Suprapubic skin (tissue), 4 donors: ENCODE results near the gene C6orf15. TPM values are rescaled to one million over a fixed set of nuclear protein-coding genes. Genes with fewer than 3 reads are reported as not detected.

ENCODE experiments used
- DNase-seq, 2 donors: peaks; one replicate each; pipeline ENCODE4 v3.0.0-alpha.2; 2019; ENCODE audit warnings: low spot score in 2 of 2
- H3K27ac ChIP-seq: fragments of 200-600 bp; sonication (generic); one replicate; pipeline ENCODE4 v1.5.1; 2019
- H3K27me3 ChIP-seq: fragments of 200-600 bp; sonication (generic); one replicate; pipeline ENCODE4 v1.5.1; 2019
- H3K36me3 ChIP-seq: fragments of 200-600 bp; sonication (generic); one replicate; pipeline ENCODE4 v1.5.1; 2019
- H3K4me1 ChIP-seq: fragments of 200-600 bp; sonication (generic); one replicate; pipeline ENCODE4 v1.5.1; 2019
- H3K4me3 ChIP-seq: fragments of 200-600 bp; sonication (generic); one replicate; pipeline ENCODE4 v1.5.1; 2019; ENCODE audit warnings: mild to moderate bottlenecking
- H3K9me3 ChIP-seq: fragments of 200-600 bp; sonication (generic); one replicate; pipeline ENCODE4 v1.5.1; 2019
- CTCF ChIP-seq, 2 donors: fragments of 200-600 bp in 1 of 2; fragments of 450-650 bp in 1 of 2; sonication (generic) in 1 of 2; IDR thresholded peaks; one replicate each; pipeline ENCODE4 v1.5.1; 2016 to 2019; ENCODE audit warnings: antibody characterized with exemption in 2 of 2, mild to moderate bottlenecking in 1 of 2, moderate library complexity in 1 of 2
- EP300 ChIP-seq: sonication (generic); formaldehyde crosslinking; IDR thresholded peaks from one replicate; pipeline ENCODE4 v1.6.1; 2017; ENCODE audit warnings: antibody characterized with exemption
- POLR2A ChIP-seq, 2 donors: fragments of 450-650 bp; IDR thresholded peaks; one replicate each; pipeline ENCODE4 v1.6.1; 2017; ENCODE audit warnings: antibody characterized with exemption in 2 of 2, mild to moderate bottlenecking in 2 of 2, moderate library complexity in 2 of 2
- POLR2AphosphoS5 ChIP-seq, 3 donors: sonication (generic); formaldehyde crosslinking; IDR thresholded peaks; one replicate each; pipeline ENCODE4 v1.6.1; 2017; ENCODE audit warnings: antibody characterized with exemption in 3 of 3
- WGBS: methylation state at CpG from one replicate; pipeline ENCODE4 v1.1.5; 2018; 5-methylcytosine and 5-hydroxymethylcytosine counted together
- total RNA-seq, 4 donors: library from RNA; depleted of rRNA; stranded (reverse); fragments of >200 nt; gene quantifications; one replicate each; pipeline ENCODE4 v1.1.0, GENCODE V29; 2016

Gene C6orf15
- total RNA-seq, 4 donors from 2014 or later, result 5.5 to 20.7 (median 8.8) TPM

GRCh38 chr6:31086788-31087440 lies 25.5 kb downstream of the C6orf15 start:
- no peak for DNase-seq
- Histone ChIP-seq H3K9me3 (no peaks in the 10 kb centered on the region), H3K4me3 (no peak overlapping the region), H3K36me3 (no peaks in the 10 kb centered on the region), H3K27ac (no peak overlapping the region), H3K4me1 (peaks cover 11% of the 10 kb centered on the region), H3K27me3 (no peaks in the 10 kb centered on the region)
- TF ChIP-seq CTCF (IDR thresholded peaks at IDR 0.05), result no peak
- TF ChIP-seq POLR2A (IDR thresholded peaks at IDR 0.05), result no peak
- no peak for TF ChIP-seq EP300
- no peak for TF ChIP-seq POLR2AphosphoS5 (IDR thresholded peaks at IDR 0.05)
- WGBS, result 32% methylated on average over 7 of the region's 7 CpGs

- Histone ChIP-seq H3K27me3 (no peaks in the 10 kb centered on the region), H3K4me3 (no peak overlapping the region), H3K9me3 (no peaks in the 10 kb centered on the region), H3K4me1 (peaks cover 21% of the 10 kb centered on the region), H3K36me3 (no peaks in the 10 kb centered on the region), H3K27ac (no peak overlapping the region)
- 51% methylated on average over 8 of the region's 8 CpGs for WGBS
- TF ChIP-seq POLR2AphosphoS5 (IDR thresholded peaks at IDR 0.05) (no peak), EP300 (no peak), POLR2A (IDR thresholded peaks at IDR 0.05) (no peak), CTCF (IDR thresholded peaks at IDR 0.05) (no peak)
- no peak for DNase-seq
Measured at GRCh38 chr6:31083742-31084354, 28.5 kb downstream of the C6orf15 start.

GRCh38 chr6:31081872-31082271 lies 30.5 kb downstream of the C6orf15 start:
- Histone ChIP-seq H3K9me3 (no peaks in the 10 kb centered on the region), H3K4me1 (peaks cover 15% of the 10 kb centered on the region), H3K36me3 (no peaks in the 10 kb centered on the region), H3K27me3 (no peaks in the 10 kb centered on the region), H3K27ac (no peak overlapping the region), H3K4me3 (no peak overlapping the region)
- TF ChIP-seq POLR2AphosphoS5 (IDR thresholded peaks at IDR 0.05) (no peak), CTCF (IDR thresholded peaks at IDR 0.05) (no peak), EP300 (no peak), POLR2A (IDR thresholded peaks at IDR 0.05) (no peak)
- DNase-seq, result no peak
- WGBS, result 59% methylated on average over 6 of the region's 6 CpGs

- Histone ChIP-seq H3K4me1 (peaks cover 9% of the 10 kb centered on the region), H3K9me3 (no peaks in the 10 kb centered on the region), H3K27ac (no peak overlapping the region), H3K4me3 (no peak overlapping the region), H3K27me3 (no peaks in the 10 kb centered on the region), H3K36me3 (no peaks in the 10 kb centered on the region)
- WGBS, result 20% methylated on average over 19 of the region's 22 CpGs
- TF ChIP-seq POLR2AphosphoS5 (IDR thresholded peaks at IDR 0.05) (no peak), POLR2A (IDR thresholded peaks at IDR 0.05) (no peak), CTCF (IDR thresholded peaks at IDR 0.05) (peak; percentile 47 to 80), EP300 (no peak)
- DNase-seq, result peak in 1 of 2 donors; percentile 74
Measured at GRCh38 chr6:31079656-31080261, 32.6 kb downstream of the C6orf15 start.

GRCh38 chr6:31076611-31077010 lies 35.8 kb downstream of the C6orf15 start:
- 93% methylated on average over 4 of the region's 4 CpGs for WGBS
- Histone ChIP-seq H3K27ac (no peak overlapping the region), H3K4me3 (no peak overlapping the region), H3K4me1 (peaks cover 13% of the 10 kb centered on the region), H3K9me3 (no peaks in the 10 kb centered on the region), H3K36me3 (no peaks in the 10 kb centered on the region), H3K27me3 (no peaks in the 10 kb centered on the region)
- TF ChIP-seq CTCF (IDR thresholded peaks at IDR 0.05), result no peak
- TF ChIP-seq POLR2A (IDR thresholded peaks at IDR 0.05), result no peak
- DNase-seq, result no peak
